OCI-LY1 (cell line): ENCODE results near the gene TIMM8B.

Source experiments
- H2AFZ ChIP-seq: fragments of 200-600 bp; sonication (generic), shearing (Covaris generic); 2 replicates; pipeline ENCODE4 v1.6.0; 2014; ENCODE audit warnings: antibody characterized with exemption, mild to moderate bottlenecking, low read length
- H3F3A ChIP-seq: fragments of 200-600 bp; sonication (generic), shearing (Covaris generic); 2 replicates; pipeline ENCODE4 v1.6.0; 2014; ENCODE audit warnings: mild to moderate bottlenecking, antibody characterized with exemption, low read length, moderate library complexity; ENCODE audit not compliant: insufficient read depth
- H3K27ac ChIP-seq: fragments of 200-600 bp; sonication (generic); 2 replicates; pipeline ENCODE4 v1.5.1; 2014; ENCODE audit warnings: low read length, mixed run types, mild to moderate bottlenecking, low read depth; ENCODE audit not compliant: poor library complexity, severe bottlenecking
- H3K27me3 ChIP-seq: fragments of 200-600 bp; sonication (generic); 2 replicates; pipeline ENCODE4 v1.6.0; 2014; ENCODE audit warnings: antibody characterized with exemption, mild to moderate bottlenecking, low read length, moderate library complexity; ENCODE audit not compliant: insufficient read depth
- H3K36me3 ChIP-seq: fragments of 200-600 bp; sonication (generic); 2 replicates; pipeline ENCODE4 v1.6.1; 2014; ENCODE audit warnings: mild to moderate bottlenecking, antibody characterized with exemption, low read length, moderate library complexity, mixed read lengths; ENCODE audit not compliant: insufficient read depth
- H3K4me1 ChIP-seq: fragments of 200-600 bp; sonication (generic); 2 replicates; pipeline ENCODE4 v1.5.1; 2014; ENCODE audit warnings: mild to moderate bottlenecking, low read length, moderate library complexity; ENCODE audit not compliant: insufficient read depth, severe bottlenecking
- H3K4me2 ChIP-seq: fragments of 200-600 bp; sonication (generic), shearing (Covaris generic); 2 replicates; pipeline ENCODE4 v1.6.1; 2014; ENCODE audit warnings: low read length
- H3K4me3 ChIP-seq: fragments of 200-600 bp; sonication (generic); 2 replicates; pipeline ENCODE4 v1.5.1; 2014; ENCODE audit warnings: low read length, low read depth, mild to moderate bottlenecking, mixed read lengths; ENCODE audit not compliant: poor library complexity, severe bottlenecking
- H3K79me2 ChIP-seq: fragments of 200-600 bp; shearing (Covaris generic); 2 replicates; pipeline ENCODE4 v1.6.1; 2016; ENCODE audit warnings: mixed run types, low read length, mixed read lengths; ENCODE audit not compliant: insufficient read depth
- H3K9ac ChIP-seq: fragments of 200-600 bp; sonication (generic), shearing (Covaris generic); 2 replicates; pipeline ENCODE4 v1.6.1; 2014; ENCODE audit warnings: mild to moderate bottlenecking, low read length, mixed read lengths
- H3K9me2 ChIP-seq: fragments of 200-600 bp; sonication (generic), shearing (Covaris generic); 2 replicates; pipeline ENCODE4 v1.6.1; 2014; ENCODE audit warnings: low read depth, mild to moderate bottlenecking, low read length, mixed read lengths
- H3K9me3 ChIP-seq: fragments of 200-600 bp; shearing (Covaris generic); 2 replicates; pipeline ENCODE4 v1.6.1; 2014; ENCODE audit warnings: low read length, mixed read lengths
- H4K20me1 ChIP-seq: fragments of 200-600 bp; sonication (generic), shearing (Covaris generic); 2 replicates; pipeline ENCODE4 v1.6.0; 2016; ENCODE audit warnings: mild to moderate bottlenecking, low read length; ENCODE audit not compliant: insufficient read depth
- CTCF ChIP-seq: fragments of 200-600 bp; sonication (generic), shearing (Covaris generic); IDR thresholded peaks from 2 replicates; pipeline ENCODE4 v1.5.1; 2017; ENCODE audit warnings: mild to moderate bottlenecking, antibody characterized with exemption, low read length, moderate library complexity, mixed read lengths
- EZH2 ChIP-seq: fragments of 200-600 bp; sonication (generic), shearing (Covaris generic); IDR thresholded peaks from 2 replicates; pipeline ENCODE4 v1.8.0; 2017; ENCODE audit warnings: borderline replicate concordance, mixed run types, mild to moderate bottlenecking, antibody characterized with exemption, low read length, moderate library complexity, mixed read lengths

TIMM8B gene

GRCh38 chr11:112086422-112087191 lies at the start of gene TIMM8B, which contains the start of gene SDHD:
TIMM8B (minus strand) TSS chr11:112086756; CDS start chr11:112086723, 33 bp downstream.
SDHD (plus strand) TSS chr11:112086873; CDS start chr11:112086908, 35 bp downstream.
- Histone ChIP-seq H3K27ac (peak within 1 kb of the TSS; percentile 47), H3K9me3 (no peaks in the 10 kb centered on the region), H3F3A (no peaks in the 10 kb centered on the region; the same call in 1 of the 2 replicates), H3K79me2 (peaks cover 51% of the 10 kb centered on the region), H3K9me2 (no peaks in the 10 kb centered on the region), H4K20me1 (no peaks in the 10 kb centered on the region), H3K9ac (peak within 1 kb of the TSS; percentile 88), H3K4me3 (peak within 1 kb of the TSS; percentile 83), H3K36me3 (peaks cover 89% of the 10 kb centered on the region), H3K4me1 (peaks cover 31% of the 10 kb centered on the region), H2AFZ (no peak within 1 kb of the TSS), H3K27me3 (no peaks in the 10 kb centered on the region), H3K4me2 (peak within 1 kb of the TSS; percentile 84)
- TF ChIP-seq EZH2 (no peak), CTCF (peak; percentile 23; the same call in 1 of the 2 replicates)

- no peaks in the 10 kb centered on the region for H3K27me3 ChIP-seq
- H3K4me1 ChIP-seq = no peaks in the 10 kb centered on the region
- H3K36me3 ChIP-seq = no peaks in the 10 kb centered on the region
- H3K79me2 ChIP-seq = no peaks in the 10 kb centered on the region
- no peak overlapping the region for H3K27ac ChIP-seq
- no peak overlapping the region for H3K4me2 ChIP-seq
- no peaks in the 10 kb centered on the region for H4K20me1 ChIP-seq
- H3K9me3 ChIP-seq = no peaks in the 10 kb centered on the region
- no peaks in the 10 kb centered on the region for H3F3A ChIP-seq
- H2AFZ ChIP-seq = no peak overlapping the region
- TF ChIP-seq CTCF (no peak), EZH2 (no peak)
- no peaks in the 10 kb centered on the region for H3K9me2 ChIP-seq
- H3K9ac ChIP-seq = no peak overlapping the region
- no peak overlapping the region for H3K4me3 ChIP-seq
Measured at GRCh38 chr11:112134473-112134872, 47.9 kb upstream of the TIMM8B start.

GRCh38 chr11:112132737-112133136 lies 46.2 kb upstream of the TIMM8B start:
- no peak overlapping the region for H2AFZ ChIP-seq
- H4K20me1 ChIP-seq = no peaks in the 10 kb centered on the region
- H3K4me1 ChIP-seq = no peaks in the 10 kb centered on the region
- H3K4me2 ChIP-seq = no peak overlapping the region
- H3K9me2 ChIP-seq = no peaks in the 10 kb centered on the region
- no peak for TF ChIP-seq EZH2
- no peak for TF ChIP-seq CTCF
- no peaks in the 10 kb centered on the region for H3K79me2 ChIP-seq
- H3K36me3 ChIP-seq = no peaks in the 10 kb centered on the region
- no peaks in the 10 kb centered on the region for H3F3A ChIP-seq
- no peak overlapping the region for H3K4me3 ChIP-seq
- no peaks in the 10 kb centered on the region for H3K9me3 ChIP-seq
- no peaks in the 10 kb centered on the region for H3K27me3 ChIP-seq
- no peak overlapping the region for H3K27ac ChIP-seq
- H3K9ac ChIP-seq = no peak overlapping the region
